Measurements from ENCODE around the gene EVL.
"Not testable (repeated sequence)": the region's sequence is repeated elsewhere in the genome, so short reads cannot be mapped to it uniquely, and the experiment has no call there.

Gene EVL

GRCh38 chr14:100155049-100155621 lies 89.9 kb downstream of the EVL start:
- peaks cover 8% of the 10 kb centered on the region for H3K4me1 ChIP-seq (ENCODE audit: low read length)
- H3K9ac ChIP-seq (ENCODE audit: low read length) = no peak overlapping the region
- TF ChIP-seq EZH2phosphoT487 (IDR thresholded peaks at IDR 0.05; ENCODE audit: low read depth) (no peak), CTCF (IDR thresholded peaks at IDR 0.05; ENCODE audit: low read depth, low read length) (peak; percentile 73)
- H3K79me2 ChIP-seq (ENCODE audit: low read length) = no peaks in the 10 kb centered on the region
- H3K4me3 ChIP-seq (ENCODE audit: low read length) = no peak overlapping the region
- no peak overlapping the region for H2AFZ ChIP-seq (ENCODE audit: low read depth, low read length)
- H3K4me2 ChIP-seq (ENCODE audit: low read length) = no peak overlapping the region
- H4K20me1 ChIP-seq (ENCODE audit: insufficient read depth, low read length) = no peaks in the 10 kb centered on the region
- no peaks in the 10 kb centered on the region for H3K9me3 ChIP-seq (ENCODE audit: insufficient read depth, low read length)
- H3K27me3 ChIP-seq (ENCODE audit: low read depth, low read length) = no peaks in the 10 kb centered on the region
- H3K36me3 ChIP-seq (replicated peaks; ENCODE audit: low read depth, low read length) = no peaks in the 10 kb centered on the region
- no peak overlapping the region for H3K27ac ChIP-seq (ENCODE audit: low read length)

DNA sequence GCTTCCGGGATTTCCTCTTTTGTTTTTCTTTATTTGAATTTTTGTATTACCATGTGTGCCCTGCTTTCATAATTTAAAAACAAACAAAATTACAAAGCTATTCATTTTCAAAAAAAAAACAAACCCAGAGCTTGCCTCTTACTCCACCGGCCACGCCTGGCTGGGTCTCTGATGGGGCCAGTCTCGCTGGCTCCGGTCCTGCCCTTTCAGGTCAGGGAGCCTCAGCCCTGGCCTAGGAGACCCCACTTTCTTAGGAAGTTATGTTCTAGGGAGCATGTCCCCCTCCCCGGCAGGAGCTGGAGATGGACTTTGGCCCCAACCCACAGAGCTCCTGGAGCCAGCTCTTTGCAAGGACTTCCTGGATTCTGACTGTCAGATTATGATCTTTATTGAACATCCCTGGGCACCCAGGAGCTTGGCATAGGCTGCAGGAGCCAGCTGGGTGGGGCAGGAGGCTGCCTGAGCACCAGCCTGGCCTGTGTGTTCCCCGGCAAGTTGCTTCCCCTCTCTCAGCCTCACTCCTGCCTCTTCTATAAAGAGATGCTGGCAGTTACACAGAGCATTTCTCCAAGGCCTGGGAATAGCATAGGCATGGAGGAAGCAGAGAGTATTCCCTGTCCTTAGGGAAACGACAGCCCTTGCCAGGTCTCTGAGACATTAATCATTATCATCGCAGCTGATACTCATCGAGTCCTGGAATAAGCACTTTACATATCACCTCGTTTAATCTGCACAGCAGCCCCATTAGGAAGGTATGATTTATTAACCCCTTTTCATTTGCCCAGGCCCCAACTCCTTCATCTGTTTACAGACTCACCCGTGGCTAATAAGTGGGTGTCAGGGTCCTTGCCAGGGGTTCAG lies 90.8 kb downstream of the EVL start:
- TF ChIP-seq CTCF (IDR thresholded peaks at IDR 0.05; ENCODE audit: low read depth, low read length) = no peak
- TF ChIP-seq EZH2phosphoT487 (IDR thresholded peaks at IDR 0.05; ENCODE audit: low read depth) = no peak
- Histone ChIP-seq H3K27ac (ENCODE audit: low read length) (no peak overlapping the region), H3K4me1 (ENCODE audit: low read length) (peaks cover 8% of the 10 kb centered on the region), H3K9me3 (ENCODE audit: insufficient read depth, low read length) (no peaks in the 10 kb centered on the region), H3K36me3 (replicated peaks; ENCODE audit: low read depth, low read length) (no peaks in the 10 kb centered on the region), H3K4me3 (ENCODE audit: low read length) (no peak overlapping the region), H3K4me2 (ENCODE audit: low read length) (no peak overlapping the region), H3K27me3 (ENCODE audit: low read depth, low read length) (no peaks in the 10 kb centered on the region), H2AFZ (ENCODE audit: low read depth, low read length) (no peak overlapping the region), H4K20me1 (ENCODE audit: insufficient read depth, low read length) (no peaks in the 10 kb centered on the region), H3K9ac (ENCODE audit: low read length) (no peak overlapping the region), H3K79me2 (ENCODE audit: low read length) (no peaks in the 10 kb centered on the region)

GRCh38 chr14:100156776-100157175 lies 91.6 kb downstream of the EVL start:
- Histone ChIP-seq H3K79me2 (ENCODE audit: low read length) (no peaks in the 10 kb centered on the region), H4K20me1 (ENCODE audit: insufficient read depth, low read length) (no peaks in the 10 kb centered on the region), H3K36me3 (replicated peaks; ENCODE audit: low read depth, low read length) (no peaks in the 10 kb centered on the region), H3K27ac (ENCODE audit: low read length) (no peak overlapping the region), H3K9ac (ENCODE audit: low read length) (no peak overlapping the region), H3K4me1 (ENCODE audit: low read length) (peaks cover 8% of the 10 kb centered on the region), H3K4me2 (ENCODE audit: low read length) (no peak overlapping the region), H3K27me3 (ENCODE audit: low read depth, low read length) (no peaks in the 10 kb centered on the region), H2AFZ (ENCODE audit: low read depth, low read length) (no peak overlapping the region), H3K9me3 (ENCODE audit: insufficient read depth, low read length) (no peaks in the 10 kb centered on the region), H3K4me3 (ENCODE audit: low read length) (no peak overlapping the region)
- TF ChIP-seq CTCF (IDR thresholded peaks at IDR 0.05; ENCODE audit: low read depth, low read length) = no peak
- TF ChIP-seq EZH2phosphoT487 (IDR thresholded peaks at IDR 0.05; ENCODE audit: low read depth) = no peak

DNA sequence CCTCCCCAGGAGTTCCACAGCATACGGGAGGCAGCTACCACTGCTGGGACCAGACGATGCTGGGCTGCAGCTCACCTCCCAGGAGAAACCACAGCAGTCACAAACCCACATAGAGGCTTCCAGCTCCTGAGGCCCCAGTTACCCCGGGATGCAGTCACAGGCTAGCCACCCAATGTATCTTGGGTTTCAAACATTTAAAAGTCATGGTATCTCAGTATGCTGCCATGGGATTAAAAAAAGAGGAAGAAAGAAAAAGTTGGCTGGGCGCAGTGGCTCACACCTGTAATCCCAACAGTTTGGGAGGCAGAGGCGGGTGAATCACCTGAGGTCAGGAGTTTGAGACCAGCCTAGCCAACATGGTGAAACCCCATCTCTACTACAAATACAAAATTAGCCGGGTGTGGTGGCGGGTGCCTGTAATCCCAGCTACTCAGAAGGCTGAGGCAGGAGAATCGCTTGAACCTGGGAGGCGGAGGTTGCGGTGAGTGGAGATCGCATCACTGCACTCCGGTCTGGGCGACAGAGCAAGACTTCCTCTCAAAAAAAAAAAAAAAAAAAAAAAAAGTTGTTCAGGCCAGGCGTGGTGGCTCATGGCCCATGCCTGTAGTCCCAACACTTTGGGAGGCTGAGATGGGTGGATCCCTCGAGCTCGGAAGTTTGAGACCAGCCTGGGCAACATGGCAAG lies 92.5 kb downstream of the EVL start:
- H3K79me2 ChIP-seq (ENCODE audit: low read length); H3K9me3 ChIP-seq (ENCODE audit: insufficient read depth, low read length); H3K36me3 ChIP-seq (replicated peaks; ENCODE audit: low read depth, low read length); H3K27me3 ChIP-seq (ENCODE audit: low read depth, low read length); H3K4me1 ChIP-seq (ENCODE audit: low read length); H3K4me3 ChIP-seq (ENCODE audit: low read length); H2AFZ ChIP-seq (ENCODE audit: low read depth, low read length); H4K20me1 ChIP-seq (ENCODE audit: insufficient read depth, low read length); H3K27ac ChIP-seq (ENCODE audit: low read length); H3K4me2 ChIP-seq (ENCODE audit: low read length); H3K9ac ChIP-seq (ENCODE audit: low read length): not testable (repeated sequence)
